HepG2 (cell line): ENCODE data around the gene PRKCI. TPM values are rescaled to one million over a fixed set of nuclear protein-coding genes. Genes with fewer than 3 reads are reported as not detected.
"Not testable (repeated sequence)": the region's sequence is repeated elsewhere in the genome, so short reads cannot be mapped to it uniquely, and the experiment has no call there.

Experiments
- ATAC-seq: fragments of 200-7000 bp; cut with Tn5 transposase; 3 replicates; pipeline ENCODE4 v1.9.1; 2020; ENCODE audit warnings: mild to moderate bottlenecking, moderate library complexity
- BruUV-seq: library from RNA; stranded (reverse); fragments of 400-500 nt; replicated peaks from 2 replicates; lab custom pipeline; 2021; lab: Mats Ljungman, UMichigan
- CTCF ChIA-PET: fragments of 300-600 bp; formaldehyde crosslinking; extraction: SDS; loops from one replicate; lab custom pipeline; 2021; ENCODE audit warnings: low total read pairs, inconsistent platforms, low intra/inter-chr PET ratio; lab: Yijun Ruan, JAX
- POLR2A ChIA-PET: fragments of 350-600 bp; sonication (Branson Sonifier 250); formaldehyde crosslinking; loops from one replicate; lab custom pipeline; 2020; ENCODE audit warnings: antibody characterized with exemption, inconsistent platforms; lab: Yijun Ruan, JAX
- DNase-seq: peaks from one replicate; pipeline ENCODE4 v3.0.0-alpha.2; 2015; ENCODE audit warnings: low spot score
- FAIRE-seq: peaks from 3 replicates; lab custom pipeline; 2011; peaks lifted over from hg19 to GRCh38; lab: Jason Lieb, UNC
- H2AFZ ChIP-seq: one replicate; pipeline ENCODE4 v1.6.1; 2011; ENCODE audit warnings: low read length, inconsistent platforms
- H3K27ac ChIP-seq: fragments of 300-600 bp; 3 replicates; pipeline ENCODE4 v1.8.0; 2011; ENCODE audit warnings: mixed run types, mild to moderate bottlenecking, mixed read lengths, low read length, inconsistent platforms; ENCODE audit not compliant: insufficient read depth; ENCODE audit errors: extremely low read length
- H3K27me3 ChIP-seq, 2 experiments: fragments of 200-600 bp in 1 of 2; 2 replicates in 1 of 2; 3 replicates in 1 of 2; pipeline versions ENCODE4 v1.6.0 to v1.8.0; 2011; ENCODE audit warnings: low read length in 2 of 2, mild to moderate bottlenecking in 2 of 2, moderate library complexity in 2 of 2, inconsistent platforms in 1 of 2; ENCODE audit not compliant: insufficient read depth in 2 of 2, control insufficient read depth in 1 of 2
- H3K36me3 ChIP-seq, 2 experiments: fragments of 200-600 bp in 1 of 2; replicated peaks in 1 of 2; 2 replicates in 1 of 2; 3 replicates in 1 of 2; pipeline versions ENCODE4 v1.5.1 to v1.8.0; 2011; ENCODE audit warnings: low read length in 2 of 2, inconsistent platforms in 1 of 2; ENCODE audit not compliant: insufficient read depth in 2 of 2, control insufficient read depth in 1 of 2
- H3K4me1 ChIP-seq: 2 replicates; pipeline ENCODE4 v1.5.1; 2012; ENCODE audit warnings: low read length, inconsistent platforms; ENCODE audit not compliant: insufficient read depth
- H3K4me2 ChIP-seq: 2 replicates; pipeline ENCODE4 v1.6.0; 2011; ENCODE audit warnings: low read depth, low read length, inconsistent platforms
- H3K4me3 ChIP-seq, 3 experiments: fragments of 200-600 bp in 1 of 3; sonication (generic), shearing (Covaris generic) in 1 of 3; replicated peaks in 1 of 3; 2 replicates each; pipeline ENCODE4 v1.5.1; 2011 to 2016; ENCODE audit warnings: low read length in 3 of 3, inconsistent platforms in 2 of 3, low read depth in 2 of 3, mild to moderate bottlenecking in 2 of 3, control low read depth in 1 of 3, mixed read lengths in 1 of 3; ENCODE audit not compliant: insufficient read depth in 1 of 3
- H3K79me2 ChIP-seq: one replicate; pipeline ENCODE4 v1.6.1; 2011; ENCODE audit warnings: low read length, inconsistent platforms; ENCODE audit not compliant: insufficient read depth
- H3K9ac ChIP-seq: 2 replicates; pipeline ENCODE4 v1.6.0; 2011; ENCODE audit warnings: mild to moderate bottlenecking, low read depth, low read length, inconsistent platforms; ENCODE audit not compliant: insufficient read depth
- H3K9me3 ChIP-seq: 2 replicates; pipeline ENCODE4 v1.5.1; 2012; ENCODE audit warnings: mild to moderate bottlenecking, low read length
- H4K20me1 ChIP-seq: 2 replicates; pipeline ENCODE4 v1.6.0; 2011; ENCODE audit warnings: inconsistent platforms, mild to moderate bottlenecking, low read length, moderate library complexity; ENCODE audit not compliant: insufficient read depth
- ZNF121 ChIP-seq: sonication (generic); formaldehyde crosslinking; IDR thresholded peaks from 2 replicates; pipeline ENCODE4 v1.5.0; 2020; ENCODE audit warnings: mild to moderate bottlenecking, missing genetic modification reagents
- WGBS: methylation state at CpG from one replicate; pipeline ENCODE4 v1.1.6; 2017; ENCODE audit warnings: low lambda C conversion rate; 5-methylcytosine and 5-hydroxymethylcytosine counted together
- in situ Hi-C: cut with HindIII; loops from 2 replicates; pipeline ENCODE4 v1.10.0; 2017; ENCODE audit warnings: low pct_unique_long_range_greater_than_20kb; ENCODE audit not compliant: extremely low pct_ligation_motif_present
- intact Hi-C: fragments of 100-400 bp; cut with micrococcal nuclease; formaldehyde crosslinking; loops from one replicate; pipeline ENCODE4 v1.10.0; 2022; ENCODE audit not compliant: unreplicated experiment
- polyA plus RNA-seq, 8 experiments: library from polyadenylated mRNA; depleted of rRNA in 3 of 8; stranded (reverse) in 7 of 8; unstranded in 1 of 8; fragments of >200 nt; fragmentation: Illumina TruSeq in 4 of 8; extraction: Trizol in 4 of 8; gene quantifications; 2 replicates each; pipeline versions ENCODE4 v1.2.1 to v1.2.3, GENCODE V29; 2011 to 2016; ENCODE audit warnings: low read depth in 4 of 8, missing spikeins in 1 of 8, mixed read lengths in 1 of 8; ENCODE audit not compliant: insufficient read depth in 1 of 8
- total RNA-seq, 5 experiments: library from RNA; depleted of rRNA; stranded (reverse); fragments of >200 nt; fragmentation: Illumina TruSeq; extraction: Trizol; gene quantifications; 2 replicates each; pipeline ENCODE4 v1.2.3, GENCODE V29; 2016; ENCODE audit warnings: low read depth in 1 of 5
- TF ChIP-seq, protein P1 (sequence below): IDR thresholded peaks from 2 replicates; pipeline ENCODE4 v1.6.1; 2016

The PRKCI gene
- total and polyA plus RNA-seq, 2 of the 13 experiments (the other 11 are each of a cell fraction or from before 2014, with no cell fraction given), result 17.2 to 30.4 TPM

GRCh38 chr3:170275832-170276231 lies 53.6 kb downstream of the PRKCI start:
- Histone ChIP-seq H4K20me1 (no peaks in the 10 kb centered on the region), H3K4me3 (no peak overlapping the region), H3K9me3 (no peaks in the 10 kb centered on the region), H2AFZ (no peak overlapping the region), H3K4me2 (no peak overlapping the region), H3K27me3 (no peaks in the 10 kb centered on the region), H3K9ac (no peak overlapping the region), H3K4me1 (peaks cover 8% of the 10 kb centered on the region), H3K36me3 (peaks cover 4 to 41% of the 10 kb centered on the region in 2 experiments; a peak in 4 of 5 replicates), H3K79me2 (no peaks in the 10 kb centered on the region), H3K27ac (no peak overlapping the region)
- CTCF ChIA-PET, result no interaction called here
- WGBS, result 97% methylated on average over 3 of the region's 3 CpGs
- ATAC-seq (no peak), DNase-seq (no peak), FAIRE-seq (no peak)
- TF ChIP-seq, protein P1, sequence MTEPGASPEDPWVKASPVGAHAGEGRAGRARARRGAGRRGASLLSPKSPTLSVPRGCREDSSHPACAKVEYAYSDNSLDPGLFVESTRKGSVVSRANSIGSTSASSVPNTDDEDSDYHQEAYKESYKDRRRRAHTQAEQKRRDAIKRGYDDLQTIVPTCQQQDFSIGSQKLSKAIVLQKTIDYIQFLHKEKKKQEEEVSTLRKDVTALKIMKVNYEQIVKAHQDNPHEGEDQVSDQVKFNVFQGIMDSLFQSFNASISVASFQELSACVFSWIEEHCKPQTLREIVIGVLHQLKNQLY (CRISPR knock-in tag), result no peak
- TF ChIP-seq ZNF121 (CRISPR knock-in tag), result peak; percentile 60
- intact Hi-C loops (no loop called here), in situ Hi-C loops (no loop called here)
- no TSS peak for BruUV-seq
- POLR2A ChIA-PET, result no interaction called here

- H3K79me2 ChIP-seq, FAIRE-seq, H2AFZ ChIP-seq, H3K27me3 ChIP-seq, DNase-seq, H3K27ac ChIP-seq, H3K4me2 ChIP-seq, H3K4me1 ChIP-seq, ATAC-seq, BruUV-seq, H3K4me3 ChIP-seq, H3K9ac ChIP-seq, POLR2A ChIA-PET, intact Hi-C loops, CTCF ChIA-PET, H4K20me1 ChIP-seq, in situ Hi-C loops, H3K9me3 ChIP-seq: not testable (repeated sequence)
- 94% methylated on average over 10 of the region's 10 CpGs for WGBS
- H3K36me3 ChIP-seq, result peaks cover 4 to 40% of the 10 kb centered on the region in 2 experiments; a peak in 4 of 5 replicates
Measured at GRCh38 chr3:170277311-170277710, 55.1 kb downstream of the PRKCI start.
